Subcutaneous abdominal adipose tissue (tissue), 5 donors: ENCODE results near the gene KRTAP5-8.
A peak's percentile ranks its signal among the peaks of the same experiment; 100 is the strongest.

Source experiments
- H3K27ac ChIP-seq: one replicate; pipeline ENCODE4 v1.7.0; 2013; ENCODE audit warnings: low read depth, mild to moderate bottlenecking, inconsistent platforms, low read length, moderate library complexity
- H3K27me3 ChIP-seq, 5 donors: one replicate each; pipeline ENCODE4 v1.7.0; 2013; ENCODE audit warnings: low read length in 5 of 5, inconsistent platforms in 1 of 5; ENCODE audit not compliant: control insufficient read depth in 5 of 5, insufficient read depth in 4 of 5
- H3K36me3 ChIP-seq, 5 donors: one replicate each; pipeline ENCODE4 v1.7.0; 2013; ENCODE audit warnings: low read length in 5 of 5; ENCODE audit not compliant: control insufficient read depth in 5 of 5, insufficient read depth in 5 of 5
- H3K4me1 ChIP-seq, 5 donors: one replicate each; pipeline ENCODE4 v1.7.0; 2013; ENCODE audit warnings: low read length in 5 of 5, mild to moderate bottlenecking in 3 of 5, moderate library complexity in 1 of 5; ENCODE audit not compliant: control insufficient read depth in 5 of 5, insufficient read depth in 5 of 5
- H3K4me3 ChIP-seq, 5 donors: one replicate each; pipeline ENCODE4 v1.7.0; 2013; ENCODE audit warnings: low read length in 5 of 5, low read depth in 1 of 5
- H3K9ac ChIP-seq, 5 donors: one replicate each; pipeline ENCODE4 v1.7.0; 2013; ENCODE audit warnings: low read length in 5 of 5, mild to moderate bottlenecking in 4 of 5, moderate library complexity in 3 of 5
- H3K9me3 ChIP-seq, 5 donors: one replicate each; pipeline ENCODE4 v1.7.0; 2013; ENCODE audit warnings: low read length in 5 of 5; ENCODE audit not compliant: control insufficient read depth in 5 of 5
- donor health status: healthy.
- donor health status: healthy.
- donor health status: healthy.
- donor health status: healthy.
- donor health status: healthy.

KRTAP5-8 gene

DNA sequence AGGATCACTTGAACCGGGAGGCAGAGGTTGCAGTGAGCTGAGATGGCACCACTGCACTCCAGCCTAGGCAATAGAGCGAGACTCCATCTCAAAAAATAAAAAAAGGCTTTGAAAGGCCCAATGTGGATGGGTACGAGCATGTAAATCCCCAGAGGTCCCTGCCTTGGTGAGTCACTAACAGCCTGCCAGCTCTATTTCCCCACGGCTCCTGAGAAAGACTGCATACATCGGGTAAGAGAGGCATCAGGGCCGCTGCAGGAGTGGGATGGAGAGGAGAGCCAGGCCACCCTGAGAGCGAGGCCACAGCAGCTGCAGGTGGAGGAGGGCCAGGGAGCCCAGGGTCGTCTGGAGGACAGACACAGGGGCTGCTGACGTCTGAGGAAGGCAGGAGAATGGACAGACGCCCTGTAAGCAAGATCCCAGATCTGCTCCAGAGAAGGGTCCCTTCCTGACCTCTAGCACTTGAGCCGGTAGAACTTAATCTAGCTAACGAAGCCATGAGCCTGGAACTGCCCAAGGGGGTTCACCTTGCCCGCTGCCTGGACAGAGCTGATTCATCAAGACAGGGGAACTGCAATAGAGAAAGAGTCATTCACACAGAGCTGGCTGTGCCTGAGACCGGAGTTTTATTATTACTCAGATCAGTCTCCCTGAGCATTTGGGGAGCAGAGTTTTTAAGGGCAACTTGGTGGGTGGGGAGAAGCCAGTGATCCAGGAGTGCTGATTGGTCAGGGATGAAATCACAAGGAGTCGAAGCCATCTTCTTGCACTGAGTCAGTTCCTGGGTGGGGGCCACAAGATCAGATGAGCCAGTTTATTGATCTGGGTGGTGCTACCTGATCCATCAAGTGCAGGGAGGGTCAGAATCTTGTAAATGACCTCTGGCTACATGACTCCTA is 5.3 kb downstream of the KRTAP5-8 start:
- Histone ChIP-seq H3K4me3 (no peak overlapping the region), H3K27me3 (peaks cover 0 to 5% (median 0%) of the 10 kb centered on the region in 5 donors), H3K27ac (no peak overlapping the region), H3K4me1 (peaks cover 0 to 7% (median 3%) of the 10 kb centered on the region in 5 donors), H3K9me3 (peaks cover 0 to 3% (median 0%) of the 10 kb centered on the region in 5 donors), H3K36me3 (no peaks in the 10 kb centered on the region), H3K9ac (peak overlapping the region in 1 of 5 donors; percentile 26)

GRCh38 chr11:71543866-71544265 is 6.0 kb downstream of the KRTAP5-8 start:
- H3K4me1 ChIP-seq, result peaks cover 0 to 15% (median 3%) of the 10 kb centered on the region in 5 donors

GRCh38 chr11:71544525-71545214 is 6.8 kb downstream of the KRTAP5-8 start:
- Histone ChIP-seq H3K36me3 (no peaks in the 10 kb centered on the region), H3K27ac (no peak overlapping the region), H3K9me3 (peaks cover 0 to 3% (median 0%) of the 10 kb centered on the region in 5 donors), H3K4me3 (no peak overlapping the region), H3K4me1 (peaks cover 0 to 18% (median 3%) of the 10 kb centered on the region in 5 donors), H3K9ac (no peak overlapping the region), H3K27me3 (peaks cover 0 to 5% (median 0%) of the 10 kb centered on the region in 5 donors)

More at GRCh38 chr11:71543866-71544265, 6.0 kb downstream of the KRTAP5-8 start:
- no peak overlapping the region for H3K4me3 ChIP-seq
- peaks cover 0 to 5% (median 0%) of the 10 kb centered on the region in 5 donors for H3K27me3 ChIP-seq
- no peak overlapping the region for H3K27ac ChIP-seq
- no peaks in the 10 kb centered on the region for H3K36me3 ChIP-seq
- no peak overlapping the region for H3K9ac ChIP-seq
- peaks cover 0 to 3% (median 0%) of the 10 kb centered on the region in 5 donors for H3K9me3 ChIP-seq

GRCh38 chr11:71545405-71545966 is 7.7 kb downstream of the KRTAP5-8 start:
- no peak overlapping the region for H3K9ac ChIP-seq

GRCh38 chr11:71548120-71548519 is 10.3 kb downstream of the KRTAP5-8 start, which contains the start of gene KRTAP5-9:
KRTAP5-9 (plus strand) TSS chr11:71548420; CDS start chr11:71548658, 238 bp downstream.
- H3K27ac ChIP-seq, result no peak within 1 kb of the TSS
- peaks cover 0 to 18% (median 3%) of the 10 kb centered on the region in 5 donors for H3K4me1 ChIP-seq
- peaks cover 0 to 3% (median 0%) of the 10 kb centered on the region in 5 donors for H3K9me3 ChIP-seq
- H3K36me3 ChIP-seq, result no peaks in the 10 kb centered on the region
- H3K9ac ChIP-seq, result no peak within 1 kb of the TSS
- no peak within 1 kb of the TSS for H3K4me3 ChIP-seq
- peaks cover 0 to 5% (median 0%) of the 10 kb centered on the region in 5 donors for H3K27me3 ChIP-seq

More at GRCh38 chr11:71545405-71545966, 7.7 kb downstream of the KRTAP5-8 start:
- H3K9me3 ChIP-seq, result peaks cover 0 to 3% (median 0%) of the 10 kb centered on the region in 5 donors
- peaks cover 0 to 5% (median 0%) of the 10 kb centered on the region in 5 donors for H3K27me3 ChIP-seq
- H3K4me3 ChIP-seq, result no peak overlapping the region
- H3K4me1 ChIP-seq, result peaks cover 0 to 18% (median 3%) of the 10 kb centered on the region in 5 donors
- H3K36me3 ChIP-seq, result no peaks in the 10 kb centered on the region
- H3K27ac ChIP-seq, result no peak overlapping the region

DNA sequence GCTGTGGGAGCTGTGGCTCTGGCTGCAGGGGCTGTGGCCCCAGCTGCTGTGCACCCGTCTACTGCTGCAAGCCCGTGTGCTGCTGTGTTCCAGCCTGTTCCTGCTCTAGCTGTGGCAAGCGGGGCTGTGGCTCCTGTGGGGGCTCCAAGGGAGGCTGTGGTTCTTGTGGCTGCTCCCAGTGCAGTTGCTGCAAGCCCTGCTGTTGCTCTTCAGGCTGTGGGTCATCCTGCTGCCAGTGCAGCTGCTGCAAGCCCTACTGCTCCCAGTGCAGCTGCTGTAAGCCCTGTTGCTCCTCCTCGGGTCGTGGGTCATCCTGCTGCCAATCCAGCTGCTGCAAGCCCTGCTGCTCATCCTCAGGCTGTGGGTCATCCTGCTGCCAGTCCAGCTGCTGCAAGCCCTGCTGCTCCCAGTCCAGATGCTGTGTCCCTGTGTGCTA is 10.9 kb downstream of the KRTAP5-8 start:
- peaks cover 0 to 18% (median 3%) of the 10 kb centered on the region in 5 donors for H3K4me1 ChIP-seq
- H3K4me3 ChIP-seq, result no peak overlapping the region
- H3K9ac ChIP-seq, result no peak overlapping the region
- peaks cover 0 to 5% (median 0%) of the 10 kb centered on the region in 5 donors for H3K27me3 ChIP-seq
- no peak overlapping the region for H3K27ac ChIP-seq
- H3K9me3 ChIP-seq, result peaks cover 0 to 3% (median 0%) of the 10 kb centered on the region in 5 donors
- no peaks in the 10 kb centered on the region for H3K36me3 ChIP-seq

DNA sequence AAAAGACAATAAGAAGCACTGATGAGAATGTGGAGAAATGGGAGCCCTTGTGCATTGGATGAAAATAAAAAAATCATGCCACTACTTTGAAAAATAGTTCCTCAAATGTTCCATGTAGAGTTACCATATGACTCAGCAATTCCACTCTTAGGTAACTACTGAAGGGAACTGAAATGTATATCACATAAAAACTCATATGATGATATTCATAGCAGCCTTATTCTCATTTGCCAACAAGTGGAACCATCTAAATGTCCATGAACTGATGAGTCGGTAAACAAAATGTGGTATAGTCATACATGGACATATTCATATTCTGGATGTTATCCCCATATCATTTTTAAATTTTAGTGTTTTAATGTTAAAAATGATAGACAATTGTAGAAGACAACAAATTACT is 13.9 kb downstream of the KRTAP5-8 start:
- Histone ChIP-seq H3K27ac (no peak overlapping the region), H3K4me3 (no peak overlapping the region), H3K9ac (no peak overlapping the region), H3K4me1 (peaks cover 0 to 18% (median 0%) of the 10 kb centered on the region in 5 donors), H3K27me3 (peaks cover 0 to 2% (median 0%) of the 10 kb centered on the region in 5 donors), H3K9me3 (no peaks in the 10 kb centered on the region), H3K36me3 (no peaks in the 10 kb centered on the region)

- H3K36me3 ChIP-seq, result no peaks in the 10 kb centered on the region
- H3K27me3 ChIP-seq, result no peaks in the 10 kb centered on the region
- no peaks in the 10 kb centered on the region for H3K9me3 ChIP-seq
- no peak overlapping the region for H3K27ac ChIP-seq
- no peak overlapping the region for H3K9ac ChIP-seq
- H3K4me1 ChIP-seq, result no peaks in the 10 kb centered on the region
- no peak overlapping the region for H3K4me3 ChIP-seq
Observed at GRCh38 chr11:71554996-71555395, 17.2 kb downstream of the KRTAP5-8 start.

GRCh38 chr11:71555508-71555907 is 17.7 kb downstream of the KRTAP5-8 start:
- H3K36me3 ChIP-seq, result no peaks in the 10 kb centered on the region
- no peak overlapping the region for H3K27ac ChIP-seq
- no peaks in the 10 kb centered on the region for H3K9me3 ChIP-seq
- no peak overlapping the region for H3K9ac ChIP-seq
- H3K4me1 ChIP-seq, result no peaks in the 10 kb centered on the region
- H3K27me3 ChIP-seq, result no peaks in the 10 kb centered on the region
- H3K4me3 ChIP-seq, result no peak overlapping the region
